Measurements from ENCODE around the gene NME5.

GRCh38 chr5:138186002-138186447 is 46.8 kb upstream of the NME5 start:
- no peak for TF ChIP-seq TAF1 (IDR thresholded peaks at IDR 0.05; ENCODE audit: borderline replicate concordance, insufficient read depth, low read length)
- no peak for TF ChIP-seq POLR2AphosphoS5 (IDR thresholded peaks at IDR 0.05; ENCODE audit: low read depth, low read length)
- no peak for TF ChIP-seq SIN3A (IDR thresholded peaks at IDR 0.05; ENCODE audit: borderline replicate concordance, insufficient read depth, low read length)
- TF ChIP-seq REST (IDR thresholded peaks at IDR 0.05; ENCODE audit: insufficient read depth in 1 of 2, low read depth in 2 of 2, low read length in 2 of 2): no peak

All from PFSK-1 (cell line).